IMR-90 (cell line): ENCODE data around the gene LHPP. TPM values are rescaled to one million over a fixed set of nuclear protein-coding genes. Genes with fewer than 3 reads are reported as not detected.

ENCODE experiments used
- ATAC-seq: fragments of 200-7000 bp; cut with Tn5 transposase; 2 replicates; pipeline ENCODE4 v1.9.1; 2020; ENCODE audit warnings: low read depth, mild to moderate bottlenecking, moderate library complexity
- BruUV-seq: library from RNA; stranded (reverse); fragments of 400-500 nt; replicated peaks from 2 replicates; lab custom pipeline; 2021; lab: Mats Ljungman, UMichigan
- CTCF ChIA-PET: fragments of 300-600 bp; formaldehyde crosslinking; extraction: SDS; loops from one replicate; lab custom pipeline; 2021; ENCODE audit warnings: antibody characterized with exemption; lab: Yijun Ruan, JAX
- POLR2A ChIA-PET: fragments of 300-600 bp; sonication (Branson Sonifier 250); formaldehyde crosslinking; loops from one replicate; lab custom pipeline; 2022; ENCODE audit warnings: antibody characterized with exemption; ENCODE audit not compliant: unreplicated experiment; lab: Charles Lee
- DNase-seq: peaks from one replicate; pipeline ENCODE4 v3.0.0; 2013
- H2AFZ ChIP-seq: replicated peaks from 2 replicates; pipeline ENCODE3; 2013; ENCODE audit warnings: low read length, mild to moderate bottlenecking; ENCODE audit not compliant: poor library complexity
- H2AK5ac ChIP-seq: 2 replicates; pipeline ENCODE4 v1.6.1; 2013; ENCODE audit warnings: low read depth, low read length, inconsistent platforms
- H2AK9ac ChIP-seq: replicated peaks from 2 replicates; pipeline ENCODE3; 2013; ENCODE audit warnings: mild to moderate bottlenecking, low read depth, low read length, moderate library complexity; ENCODE audit not compliant: poor library complexity
- H2BK120ac ChIP-seq: 2 replicates; pipeline ENCODE4 v1.6.1; 2013; ENCODE audit warnings: low read depth, low read length, inconsistent platforms
- H2BK15ac ChIP-seq: 3 replicates; pipeline ENCODE4 v1.6.1; 2013; ENCODE audit warnings: low read depth, low read length, inconsistent platforms
- H2BK20ac ChIP-seq: 2 replicates; pipeline ENCODE4 v1.6.1; 2013; ENCODE audit warnings: low read depth, mild to moderate bottlenecking, inconsistent platforms, low read length, moderate library complexity
- H2BK5ac ChIP-seq: 2 replicates; pipeline ENCODE4 v1.6.1; 2013; ENCODE audit warnings: mild to moderate bottlenecking, low read depth, low read length, inconsistent platforms; ENCODE audit not compliant: poor library complexity, severe bottlenecking
- H3K14ac ChIP-seq: replicated peaks from 2 replicates; pipeline ENCODE4 v1.6.1; 2013; ENCODE audit warnings: low read depth, low read length, inconsistent platforms
- H3K18ac ChIP-seq: 2 replicates; pipeline ENCODE4 v1.6.1; 2013; ENCODE audit warnings: low read depth, low read length, control low read depth
- H3K23ac ChIP-seq: 2 replicates; pipeline ENCODE4 v1.6.1; 2013; ENCODE audit warnings: low read depth, low read length, inconsistent platforms
- H3K27ac ChIP-seq: 2 replicates; pipeline ENCODE4 v1.5.1; 2013; ENCODE audit warnings: mild to moderate bottlenecking, control low read depth, low read length; ENCODE audit not compliant: insufficient read depth
- H3K27me3 ChIP-seq: 2 replicates; pipeline ENCODE4 v1.6.1; 2013; ENCODE audit warnings: low read length; ENCODE audit not compliant: control insufficient read depth, insufficient read depth
- H3K36me3 ChIP-seq: 2 replicates; pipeline ENCODE4 v1.6.1; 2013; ENCODE audit warnings: low read length, mixed read lengths; ENCODE audit not compliant: control insufficient read depth, insufficient read depth
- H3K4ac ChIP-seq: 2 replicates; pipeline ENCODE4 v1.6.1; 2013; ENCODE audit warnings: low read depth, low read length, inconsistent platforms
- H3K4me1 ChIP-seq: 2 replicates; pipeline ENCODE4 v1.6.1; 2013; ENCODE audit warnings: low read length, mixed read lengths; ENCODE audit not compliant: control insufficient read depth, insufficient read depth
- H3K4me2 ChIP-seq: 2 replicates; pipeline ENCODE4 v1.6.1; 2013; ENCODE audit warnings: low read depth, mild to moderate bottlenecking, control low read depth, low read length, moderate library complexity
- H3K4me3 ChIP-seq: 2 replicates; pipeline ENCODE4 v1.5.1; 2013; ENCODE audit warnings: low read depth, mild to moderate bottlenecking, control low read depth, low read length, moderate library complexity; ENCODE audit not compliant: insufficient read depth
- H3K56ac ChIP-seq: 2 replicates; pipeline ENCODE4 v1.6.1; 2013; ENCODE audit warnings: low read length, inconsistent platforms; ENCODE audit not compliant: insufficient read depth; ENCODE audit errors: extremely low read depth
- H3K79me1 ChIP-seq, 2 experiments: 2 replicates each; pipeline ENCODE4 v1.6.1; 2013; ENCODE audit warnings: low read length in 2 of 2, inconsistent platforms in 1 of 2, low read depth in 1 of 2
- H3K9ac ChIP-seq: 2 replicates; pipeline ENCODE4 v1.6.1; 2013; ENCODE audit warnings: low read depth, low read length, control low read depth
- H3K9me1 ChIP-seq: 2 replicates; pipeline ENCODE4 v1.6.1; 2013; ENCODE audit warnings: low read length, inconsistent platforms; ENCODE audit not compliant: insufficient read depth
- H3K9me3 ChIP-seq: 2 replicates; pipeline ENCODE4 v1.6.1; 2013; ENCODE audit warnings: low read length; ENCODE audit not compliant: control insufficient read depth, insufficient read depth
- H4K20me1 ChIP-seq: 2 replicates; pipeline ENCODE4 v1.6.1; 2013; ENCODE audit warnings: low read length, inconsistent platforms; ENCODE audit not compliant: insufficient read depth
- H4K5ac ChIP-seq: 2 replicates; pipeline ENCODE4 v1.6.1; 2013; ENCODE audit warnings: mild to moderate bottlenecking, low read depth, low read length, control low read depth
- H4K8ac ChIP-seq, 2 experiments: 2 replicates each; pipeline ENCODE4 v1.6.1; 2013; ENCODE audit warnings: low read depth in 2 of 2, low read length in 2 of 2, control low read depth in 1 of 2, inconsistent platforms in 1 of 2
- H4K91ac ChIP-seq: 2 replicates; pipeline ENCODE4 v1.6.1; 2013; ENCODE audit warnings: low read depth, low read length, inconsistent platforms; ENCODE audit not compliant: insufficient read depth
- CEBPB ChIP-seq: IDR thresholded peaks from 2 replicates; pipeline ENCODE4 v1.6.1; 2012; ENCODE audit warnings: low read depth, low read length, improper control_type of control experiment
- FOS ChIP-seq: fragments of 150-350 bp; IDR thresholded peaks from 2 replicates; pipeline ENCODE4 v1.6.1; 2016; ENCODE audit warnings: low read depth, low read length
- NFE2L2 ChIP-seq: fragments of 150-350 bp; IDR thresholded peaks from 2 replicates; pipeline ENCODE4 v1.6.1; 2016; ENCODE audit warnings: low read depth, mild to moderate bottlenecking, low read length
- WGBS, 2 experiments: methylation state at CpG; one replicate each; pipeline versions ENCODE4 v1.1.5 to v1.1.7; 2013; ENCODE audit warnings: missing lambda C conversion rate in 2 of 2; ENCODE audit not compliant: insufficient read length in 1 of 2; ENCODE audit errors: extremely low coverage in 2 of 2; 5-methylcytosine and 5-hydroxymethylcytosine counted together
- dilution Hi-C: fragments of 300-500 bp; cut with HindIII; formaldehyde crosslinking; loops from one replicate; pipeline ENCODE4 v1.14.3; 2018; ENCODE audit warnings: low sequenced_read_pairs; ENCODE audit not compliant: unreplicated experiment
- in situ Hi-C: fragments of 300-500 bp; cut with MboI; formaldehyde crosslinking; loops from 3 replicates; pipeline ENCODE4 v1.14.3; 2019; ENCODE audit warnings: low sequenced_read_pairs, inconsistent platforms, mixed read lengths
- intact Hi-C: fragments of 100-400 bp; cut with micrococcal nuclease; formaldehyde crosslinking; loops from 2 replicates; pipeline ENCODE4 v1.10.0; 2022
- polyA plus RNA-seq, 3 experiments: library from polyadenylated mRNA; depleted of rRNA; stranded (reverse); fragments of >200 nt; gene quantifications; 2 replicates each; pipeline ENCODE4 v1.2.3, GENCODE V29; 2012; ENCODE audit warnings: low replicate concordance in 1 of 3
- total RNA-seq: library from RNA; depleted of rRNA; stranded (reverse); fragments of >200 nt; gene quantifications from 2 replicates; pipeline ENCODE4 v1.2.3, GENCODE V29; 2012
- TF ChIP-seq, protein P1 (sequence below): conservative IDR thresholded peaks from 2 replicates; pipeline ENCODE4 v1.5.1; 2012; ENCODE audit warnings: mild to moderate bottlenecking, low read depth, low read length, improper control_type of control experiment

Gene LHPP
- total and polyA plus RNA-seq, 2 of the 4 experiments (the other 2 are of a cell fraction), result 2.7 to 8.3 TPM

GRCh38 chr10:124646483-124647352 lies 185.1 kb downstream of the LHPP start:
- Histone ChIP-seq H3K4ac (0 out of 2 replicates have a peak overlapping the region, but pooled peaks have one; percentile 17), H3K23ac (no peak overlapping the region), H3K4me1 (peaks cover 27% of the 10 kb centered on the region), H2BK20ac (no peak overlapping the region), H3K27me3 (no peaks in the 10 kb centered on the region), H2AFZ (peak overlapping the region; percentile 67), H3K4me3 (no peak overlapping the region), H4K20me1 (no peaks in the 10 kb centered on the region; the same call in 1 of the 2 replicates), H3K9me3 (no peaks in the 10 kb centered on the region), H3K14ac (no peak overlapping the region), H2AK5ac (no peak overlapping the region), H3K56ac (no peak overlapping the region), H3K18ac (no peak overlapping the region), H3K9ac (no peak overlapping the region), H2BK5ac (no peak overlapping the region), H4K5ac (no peak overlapping the region), H2AK9ac (peak overlapping the region; percentile 51), H4K8ac (peak overlapping the region in 1 of 2 experiments; percentile 38; a peak in 1 of 4 replicates), H2BK15ac (no peak overlapping the region), H3K4me2 (no peak overlapping the region), H2BK120ac (peak overlapping the region; percentile 32; the same call in 1 of the 2 replicates), H3K36me3 (no peaks in the 10 kb centered on the region), H3K27ac (no peak overlapping the region), H4K91ac (peak overlapping the region; percentile 36; the same call in 1 of the 2 replicates), H3K9me1 (peaks cover 33% of the 10 kb centered on the region), H3K79me1 (peaks cover 20 to 30% of the 10 kb centered on the region in 2 experiments; a peak in 3 of 4 replicates)
- no TSS peak for BruUV-seq
- ATAC-seq, result peak; percentile 57
- in situ Hi-C loops (no loop called here), dilution Hi-C loops (no loop called here), intact Hi-C loops (loop anchor here (5.0 kb wide), 1 partner anchor 96 kb away; the partner anchor contains the start of gene FAM53B)
- POLR2A ChIA-PET, result no interaction called here
- TF ChIP-seq NFE2L2, result peak; percentile 20; the same call in 1 of the 2 replicates
- TF ChIP-seq CEBPB, result peak; percentile 74
- peak; percentile 61; the same call in 1 of the 2 replicates for TF ChIP-seq FOS
- TF ChIP-seq, protein P1, sequence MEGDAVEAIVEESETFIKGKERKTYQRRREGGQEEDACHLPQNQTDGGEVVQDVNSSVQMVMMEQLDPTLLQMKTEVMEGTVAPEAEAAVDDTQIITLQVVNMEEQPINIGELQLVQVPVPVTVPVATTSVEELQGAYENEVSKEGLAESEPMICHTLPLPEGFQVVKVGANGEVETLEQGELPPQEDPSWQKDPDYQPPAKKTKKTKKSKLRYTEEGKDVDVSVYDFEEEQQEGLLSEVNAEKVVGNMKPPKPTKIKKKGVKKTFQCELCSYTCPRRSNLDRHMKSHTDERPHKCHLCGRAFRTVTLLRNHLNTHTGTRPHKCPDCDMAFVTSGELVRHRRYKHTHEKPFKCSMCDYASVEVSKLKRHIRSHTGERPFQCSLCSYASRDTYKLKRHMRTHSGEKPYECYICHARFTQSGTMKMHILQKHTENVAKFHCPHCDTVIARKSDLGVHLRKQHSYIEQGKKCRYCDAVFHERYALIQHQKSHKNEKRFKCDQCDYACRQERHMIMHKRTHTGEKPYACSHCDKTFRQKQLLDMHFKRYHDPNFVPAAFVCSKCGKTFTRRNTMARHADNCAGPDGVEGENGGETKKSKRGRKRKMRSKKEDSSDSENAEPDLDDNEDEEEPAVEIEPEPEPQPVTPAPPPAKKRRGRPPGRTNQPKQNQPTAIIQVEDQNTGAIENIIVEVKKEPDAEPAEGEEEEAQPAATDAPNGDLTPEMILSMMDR, result no peak
- DNase-seq, result peak; percentile 88
- CTCF ChIA-PET, result no interaction called here
- WGBS, 2 experiments, result 81% methylated on average over 3 of the region's 19 CpGs; no CpG with 5 or more reads in 1 of the 2 experiments
